Spleen (tissue), 11 donors: ENCODE data around the gene VRK3. TPM values are rescaled to one million over a fixed set of nuclear protein-coding genes. Genes with fewer than 3 reads are reported as not detected.

Experiments used
- DNase-seq: peaks from one replicate; pipeline ENCODE4 v3.0.0-alpha.2; 2020
- H3K27ac ChIP-seq, 8 donors: fragments of 200-600 bp; sonication (generic) in 7 of 8; 1 replicate in 4 of 8; 2 replicates in 4 of 8; pipeline versions ENCODE4 v1.5.0 to v1.8.0; 2016 to 2021; ENCODE audit warnings: inconsistent platforms in 4 of 8, mild to moderate bottlenecking in 4 of 8, moderate library complexity in 1 of 8
- H3K27me3 ChIP-seq, 7 donors: fragments of 200-600 bp; sonication (generic) in 6 of 7; replicated peaks in 1 of 7; 1 replicate in 4 of 7; 2 replicates in 3 of 7; pipeline versions ENCODE4 v1.5.0 to v1.8.0; 2016 to 2021; ENCODE audit warnings: inconsistent platforms in 3 of 7, mild to moderate bottlenecking in 1 of 7
- H3K36me3 ChIP-seq, 6 donors: fragments of 200-600 bp; sonication (generic) in 5 of 6; 1 replicate in 4 of 6; 2 replicates in 2 of 6; pipeline versions ENCODE4 v1.5.0 to v1.8.0; 2016 to 2021; ENCODE audit warnings: inconsistent platforms in 2 of 6
- H3K4me1 ChIP-seq, 6 donors: fragments of 200-600 bp; sonication (generic) in 5 of 6; 1 replicate in 3 of 6; 2 replicates in 3 of 6; pipeline versions ENCODE4 v1.5.0 to v1.8.0; 2016 to 2021; ENCODE audit warnings: inconsistent platforms in 3 of 6
- H3K4me3 ChIP-seq, 8 donors: fragments of 200-600 bp; sonication (generic) in 7 of 8; 1 replicate in 4 of 8; 2 replicates in 4 of 8; pipeline versions ENCODE4 v1.5.0 to v1.8.0; 2016 to 2021; ENCODE audit warnings: inconsistent platforms in 4 of 8, mild to moderate bottlenecking in 4 of 8, moderate library complexity in 2 of 8
- H3K9me3 ChIP-seq, 8 donors: fragments of 200-600 bp; sonication (generic) in 7 of 8; 1 replicate in 4 of 8; 2 replicates in 4 of 8; pipeline versions ENCODE4 v1.5.0 to v1.8.0; 2016 to 2021; ENCODE audit warnings: inconsistent platforms in 4 of 8
- CTCF ChIP-seq, 11 experiments: fragments of 200-600 bp in 7 of 11; fragments of 450-650 bp in 4 of 11; sonication (generic) in 4 of 11; IDR thresholded peaks in 8 of 11; conservative IDR thresholded peaks in 3 of 11; 1 replicate in 7 of 11; 2 replicates in 4 of 11; pipeline versions ENCODE4 v1.4.0 to v1.8.0; 2016 to 2021; ENCODE audit warnings: antibody characterized with exemption in 11 of 11, inconsistent platforms in 4 of 11, mild to moderate bottlenecking in 1 of 11
- POLR2A ChIP-seq, 3 donors: fragments of 450-650 bp; IDR thresholded peaks; one replicate each; pipeline ENCODE4 v1.5.1; 2017; ENCODE audit warnings: antibody characterized with exemption in 3 of 3, mild to moderate bottlenecking in 1 of 3
- POLR2AphosphoS5 ChIP-seq, 3 donors: sonication (generic); formaldehyde crosslinking; IDR thresholded peaks; one replicate each; pipeline ENCODE4 v1.5.1; 2017; ENCODE audit warnings: antibody characterized with exemption in 3 of 3
- WGBS, 5 donors: extraction: QIAGEN DNeasy Blood & Tissue Kit in 3 of 5; methylation state at CpG; one replicate each; pipeline versions ENCODE4 v1.1.5 to v1.1.7; 2013 to 2018; 5-methylcytosine and 5-hydroxymethylcytosine counted together
- intact Hi-C: fragments of 100-400 bp; cut with DNase I; formaldehyde crosslinking; loops from one replicate; pipeline ENCODE4 v1.15.0; 2023; ENCODE audit warnings: low total_unique reads
- polyA plus RNA-seq, 3 donors: library from polyadenylated mRNA; stranded (reverse); fragments of 200-250 nt; gene quantifications; one replicate each; pipeline ENCODE4 v1.2.1, GENCODE V29; 2013
- total RNA-seq, 7 donors: library from RNA; depleted of rRNA in 3 of 7; stranded (reverse); fragments of >200 nt in 3 of 7; fragmentation: NEBNext Ultra II Directional in 4 of 7; extraction: Animal tissue kit (Norgen Biotek cat#: 25700) in 4 of 7; gene quantifications; one replicate each; pipeline versions ENCODE4 v1.1.0 to v1.2.1, GENCODE V29; 2016 to 2021
- donor health status: healthy with polysubstance abuse.
- donor health status: DM: no; HTN: no; CAD: no; lungs with moderate emphysema.
- donor health status: DM: no; HTN: no; CAD: no.
- donor health status: Bipolar disorder and iron deficiency.
- donor health status: healthy.
- donor health status: DM: no; HTN: no; CAD: no.
- donor health status: DM: yes; HTN: yes; CAD: no.

VRK3 gene
- total and polyA plus RNA-seq, 10 donors: 17.0 to 60.8 (median 49.7) TPM

- peaks cover 7 to 41% (median 33%) of the 10 kb centered on the region in 8 donors for H3K9me3 ChIP-seq
- intact Hi-C loops: no loop called here
- no peaks in the 10 kb centered on the region for H3K36me3 ChIP-seq
- no peaks in the 10 kb centered on the region for H3K4me1 ChIP-seq
- DNase-seq: no peak
- TF ChIP-seq POLR2A (IDR thresholded peaks at IDR 0.05) (no peak), CTCF (IDR thresholded peaks at IDR 0.05 in 8 of 11, conservative IDR thresholded peaks at IDR 0.05 in 3 of 11) (no peak), POLR2AphosphoS5 (IDR thresholded peaks at IDR 0.05) (no peak)
- peaks cover 0 to 8% (median 0%) of the 10 kb centered on the region in 7 donors for H3K27me3 ChIP-seq
- no peak overlapping the region for H3K4me3 ChIP-seq
- whole genome bisulfite sequencing, 5 donors: 77 to 87% (median 79%) methylated on average over 5 of the region's 5 CpGs
- H3K27ac ChIP-seq: no peak overlapping the region
These were observed 36.5 kb upstream of the VRK3 start for GRCh38 chr19:50061650-50062049.

GRCh38 chr19:50060107-50060506, 34.9 kb upstream of the VRK3 start:
- no peak for TF ChIP-seq CTCF (IDR thresholded peaks at IDR 0.05 in 8 of 11, conservative IDR thresholded peaks at IDR 0.05 in 3 of 11)
- no peak for TF ChIP-seq POLR2AphosphoS5 (IDR thresholded peaks at IDR 0.05)
- no peak for TF ChIP-seq POLR2A (IDR thresholded peaks at IDR 0.05)
- Histone ChIP-seq H3K36me3 (no peaks in the 10 kb centered on the region), H3K27ac (no peak overlapping the region), H3K9me3 (peaks cover 7 to 41% (median 33%) of the 10 kb centered on the region in 8 donors), H3K27me3 (peaks cover 0 to under 1% (median 0%) of the 10 kb centered on the region in 7 donors), H3K4me3 (no peak overlapping the region), H3K4me1 (no peaks in the 10 kb centered on the region)
- intact Hi-C loops: no loop called here
- DNase-seq: no peak
- 82 to 87% (median 84%) methylated on average over 15 of the region's 15 CpGs for WGBS, 5 donors

DNA sequence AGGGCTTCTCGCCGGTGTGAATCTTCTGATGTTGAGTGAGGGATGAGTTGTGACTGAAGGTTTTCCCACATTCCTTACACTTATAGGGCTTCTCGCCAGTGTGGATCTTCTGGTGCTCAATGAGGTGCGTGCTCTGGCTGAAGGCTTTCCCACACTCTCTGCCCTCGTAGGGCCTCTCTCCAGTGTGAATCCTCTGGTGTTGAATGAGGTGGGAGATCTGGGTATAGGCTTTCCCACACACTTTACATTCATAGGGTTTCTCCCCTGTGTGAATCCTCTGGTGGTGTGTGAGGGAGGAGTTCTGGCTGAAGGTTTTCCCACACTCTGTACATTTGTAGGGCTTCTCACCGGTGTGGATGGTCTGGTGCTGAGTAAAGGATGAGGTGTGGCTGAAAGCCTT, 33.9 kb upstream of the VRK3 start:
- TF ChIP-seq POLR2AphosphoS5 (IDR thresholded peaks at IDR 0.05) (no peak), CTCF (IDR thresholded peaks at IDR 0.05 in 8 of 11, conservative IDR thresholded peaks at IDR 0.05 in 3 of 11) (no peak), POLR2A (IDR thresholded peaks at IDR 0.05) (no peak)
- H3K27me3 ChIP-seq: no peaks in the 10 kb centered on the region
- peaks cover 7 to 46% (median 33%) of the 10 kb centered on the region in 8 donors for H3K9me3 ChIP-seq
- no peak overlapping the region for H3K4me3 ChIP-seq
- H3K4me1 ChIP-seq: no peaks in the 10 kb centered on the region
- DNase-seq: no peak
- intact Hi-C loops: no loop called here
- H3K27ac ChIP-seq: no peak overlapping the region
- no peaks in the 10 kb centered on the region for H3K36me3 ChIP-seq
- 75 to 92% (median 84%) methylated on average over 6 of the region's 6 CpGs for WGBS, 5 donors

DNA sequence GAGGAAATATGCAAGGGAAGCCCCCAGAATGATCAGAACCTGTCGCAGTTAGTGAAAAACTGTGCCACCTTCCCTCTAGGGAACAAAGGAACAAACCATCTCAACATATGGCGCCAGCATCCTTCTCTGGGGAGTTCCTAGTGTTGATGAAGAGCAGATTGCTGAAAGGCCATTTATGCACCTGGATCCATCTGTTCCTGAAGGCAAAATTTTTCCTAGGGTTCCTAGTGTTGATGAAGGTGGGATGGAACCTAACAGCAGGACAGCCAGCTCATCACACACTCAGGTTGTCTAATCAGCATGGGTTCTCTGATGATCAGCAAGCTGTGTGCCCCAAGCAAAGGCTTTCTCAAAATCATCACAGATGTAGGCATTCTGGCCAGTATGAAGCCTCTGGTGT, 33.3 kb upstream of the VRK3 start:
- no peak for TF ChIP-seq CTCF (IDR thresholded peaks at IDR 0.05 in 8 of 11, conservative IDR thresholded peaks at IDR 0.05 in 3 of 11)
- TF ChIP-seq POLR2A (IDR thresholded peaks at IDR 0.05): no peak
- TF ChIP-seq POLR2AphosphoS5 (IDR thresholded peaks at IDR 0.05): no peak
- no peaks in the 10 kb centered on the region for H3K4me1 ChIP-seq
- H3K4me3 ChIP-seq: no peak overlapping the region
- DNase-seq: no peak
- intact Hi-C loops: no loop called here
- no peaks in the 10 kb centered on the region for H3K27me3 ChIP-seq
- peaks cover 7 to 46% (median 33%) of the 10 kb centered on the region in 8 donors for H3K9me3 ChIP-seq
- 80 to 90% (median 82%) methylated on average over 2 of the region's 2 CpGs for WGBS, 5 donors
- H3K27ac ChIP-seq: no peak overlapping the region
- H3K36me3 ChIP-seq: no peaks in the 10 kb centered on the region
